WERI-Rb-1 (cell line): ENCODE results near the gene ZNF784.

Experiments used
- DNase-seq: peaks from one replicate; pipeline ENCODE4 v3.0.0-alpha.2; 2020
- H3K27ac ChIP-seq: fragments of 250-450 bp; sonication (Bioruptor Pico); 2 replicates; pipeline ENCODE4 v1.5.1; 2020; ENCODE audit warnings: mild to moderate bottlenecking, moderate library complexity
- H3K27me3 ChIP-seq: fragments of 250-450 bp; sonication (Bioruptor Pico); 2 replicates; pipeline ENCODE4 v1.5.1; 2021; ENCODE audit warnings: mild to moderate bottlenecking, low read depth, moderate library complexity; ENCODE audit not compliant: insufficient read depth, severe bottlenecking
- H3K36me3 ChIP-seq: fragments of 250-450 bp; sonication (Bioruptor Pico); 2 replicates; pipeline ENCODE4 v1.5.1; 2020; ENCODE audit warnings: mild to moderate bottlenecking, moderate library complexity
- H3K4me3 ChIP-seq: 2 replicates; pipeline ENCODE4 v1.5.1; 2011; ENCODE audit warnings: low read depth, mild to moderate bottlenecking, control low read depth, low read length
- H3K9me3 ChIP-seq: fragments of 250-450 bp; sonication (Bioruptor Pico); 2 replicates; pipeline ENCODE4 v1.5.1; 2021; ENCODE audit warnings: mild to moderate bottlenecking, moderate library complexity; ENCODE audit not compliant: severe bottlenecking
- TF ChIP-seq, protein P1 (sequence below): IDR thresholded peaks from 2 replicates; pipeline ENCODE4 v1.5.1; 2011; ENCODE audit warnings: low read depth, mild to moderate bottlenecking, control low read depth, inconsistent platforms, low read length

ZNF784 gene

DNA sequence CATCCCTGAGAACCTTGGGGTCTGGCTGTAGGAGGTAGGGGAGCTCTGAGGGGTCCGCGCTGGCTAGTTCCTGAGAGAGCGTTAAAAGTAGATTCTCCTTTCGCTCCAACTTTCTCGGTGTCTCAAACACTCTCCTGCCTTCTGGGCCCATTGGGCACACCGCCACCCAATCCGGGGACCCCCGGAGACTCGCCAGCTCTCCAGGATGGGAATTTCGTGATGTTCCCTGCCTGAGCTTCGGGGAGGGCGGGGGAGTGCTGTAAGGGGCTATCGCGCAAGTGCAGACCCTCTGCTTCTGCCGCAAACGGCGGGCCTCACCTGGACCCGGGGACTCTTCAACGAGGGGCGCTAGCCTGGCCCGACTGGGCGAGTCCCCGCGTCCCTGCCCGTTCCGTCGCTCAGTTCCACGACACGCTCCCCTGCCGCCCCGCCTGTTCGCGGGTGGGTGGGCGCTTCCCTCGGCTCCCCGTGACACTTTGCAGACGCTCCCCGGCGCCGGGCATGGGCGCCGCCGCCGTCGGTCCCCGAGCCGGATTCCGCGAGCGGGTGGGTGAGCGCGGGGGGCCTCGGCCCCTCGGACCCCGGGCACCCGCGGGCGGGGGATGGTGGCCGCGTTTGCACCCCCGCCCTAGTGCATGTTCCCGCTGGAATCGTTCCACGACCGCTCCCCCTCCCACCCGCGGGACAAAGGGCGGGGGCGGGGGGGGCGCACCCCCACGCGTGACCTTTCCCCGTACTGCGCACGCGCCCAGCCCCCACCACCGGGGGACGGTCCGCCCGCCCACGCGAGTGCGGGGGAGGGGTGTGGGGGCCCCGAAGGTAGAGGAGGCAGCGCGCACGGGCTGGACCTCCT is 23.6 kb upstream of the ZNF784 start, which contains the start of gene CCDC106:
TSS of gene CCDC106 (plus strand) at position 481 of the 853 bp plus-strand sequence. CDS start 835 bp downstream, outside the sequence.
- Histone ChIP-seq H3K27ac (peak within 1 kb of the TSS; percentile 94), H3K9me3 (no peaks in the 10 kb centered on the region), H3K4me3 (peak within 1 kb of the TSS; percentile 84), H3K36me3 (peaks cover 30% of the 10 kb centered on the region), H3K27me3 (no peaks in the 10 kb centered on the region)
- TF ChIP-seq, protein P1, sequence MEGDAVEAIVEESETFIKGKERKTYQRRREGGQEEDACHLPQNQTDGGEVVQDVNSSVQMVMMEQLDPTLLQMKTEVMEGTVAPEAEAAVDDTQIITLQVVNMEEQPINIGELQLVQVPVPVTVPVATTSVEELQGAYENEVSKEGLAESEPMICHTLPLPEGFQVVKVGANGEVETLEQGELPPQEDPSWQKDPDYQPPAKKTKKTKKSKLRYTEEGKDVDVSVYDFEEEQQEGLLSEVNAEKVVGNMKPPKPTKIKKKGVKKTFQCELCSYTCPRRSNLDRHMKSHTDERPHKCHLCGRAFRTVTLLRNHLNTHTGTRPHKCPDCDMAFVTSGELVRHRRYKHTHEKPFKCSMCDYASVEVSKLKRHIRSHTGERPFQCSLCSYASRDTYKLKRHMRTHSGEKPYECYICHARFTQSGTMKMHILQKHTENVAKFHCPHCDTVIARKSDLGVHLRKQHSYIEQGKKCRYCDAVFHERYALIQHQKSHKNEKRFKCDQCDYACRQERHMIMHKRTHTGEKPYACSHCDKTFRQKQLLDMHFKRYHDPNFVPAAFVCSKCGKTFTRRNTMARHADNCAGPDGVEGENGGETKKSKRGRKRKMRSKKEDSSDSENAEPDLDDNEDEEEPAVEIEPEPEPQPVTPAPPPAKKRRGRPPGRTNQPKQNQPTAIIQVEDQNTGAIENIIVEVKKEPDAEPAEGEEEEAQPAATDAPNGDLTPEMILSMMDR: no peak
- DNase-seq: peak; percentile 83

DNA sequence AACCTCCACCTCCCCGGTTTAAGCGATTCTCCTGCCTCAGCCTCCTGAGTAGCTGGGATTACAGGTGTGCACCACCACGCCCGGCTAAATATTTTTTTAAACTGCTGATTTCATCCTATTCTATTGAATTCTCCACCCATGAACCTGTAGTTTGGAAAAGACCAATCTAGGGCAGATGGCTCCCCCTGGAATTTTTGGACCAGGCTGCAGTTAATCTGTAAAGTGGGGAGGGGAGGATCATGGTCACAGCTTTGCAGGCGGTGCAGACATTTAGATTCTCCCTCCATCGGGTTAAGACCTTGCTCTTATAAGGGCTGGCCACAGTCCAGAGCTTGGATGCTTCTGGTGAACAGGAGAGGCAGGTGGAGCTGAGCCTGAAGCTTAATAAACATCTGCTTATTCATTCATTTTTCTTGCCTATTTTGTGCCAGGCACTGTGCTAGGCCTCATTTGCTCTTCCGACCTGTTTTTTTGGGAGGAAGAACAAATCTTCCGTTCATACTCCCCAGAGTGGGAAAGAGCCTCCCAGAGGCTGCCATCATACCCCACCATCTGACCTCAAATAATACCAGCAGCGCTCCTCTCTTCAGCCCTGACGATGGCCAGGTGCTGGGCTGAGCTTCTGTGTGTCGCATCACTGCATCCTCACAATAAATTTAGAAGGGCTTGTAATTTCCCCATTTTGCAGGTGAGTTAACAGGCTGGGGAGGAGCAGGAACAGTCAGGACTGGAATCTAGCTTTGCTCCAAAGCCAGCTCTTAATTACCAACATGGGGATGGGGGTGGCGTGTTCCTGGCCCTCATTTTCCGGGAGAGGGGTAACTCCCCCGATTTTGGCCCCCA is 22.7 kb upstream of the ZNF784 start:
- TF ChIP-seq, protein P1: no peak
- Histone ChIP-seq H3K27ac (peak overlapping the region; percentile 94), H3K36me3 (peaks cover 24% of the 10 kb centered on the region), H3K9me3 (no peaks in the 10 kb centered on the region), H3K4me3 (peak overlapping the region; percentile 84), H3K27me3 (no peaks in the 10 kb centered on the region)
- no peak for DNase-seq

DNA sequence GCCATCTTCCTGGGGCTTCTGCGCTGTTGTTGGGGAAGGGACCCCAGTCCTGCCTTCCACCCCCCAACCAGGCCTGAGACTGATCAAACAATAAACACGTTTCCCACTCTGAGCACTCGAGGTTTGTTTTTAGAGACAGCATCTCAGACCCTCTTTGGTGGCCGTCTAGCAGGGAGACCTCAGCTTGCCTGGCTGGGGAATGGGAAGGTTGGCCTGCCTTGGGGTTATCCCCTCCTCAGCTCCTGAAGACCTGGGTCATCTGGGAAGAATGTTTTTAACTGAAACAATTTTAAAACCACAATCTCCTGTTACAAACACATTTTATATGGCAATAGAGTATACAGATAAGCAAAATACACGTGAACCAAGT is 21.1 kb upstream of the ZNF784 start:
- TF ChIP-seq, protein P1: no peak
- DNase-seq: no peak
- Histone ChIP-seq H3K4me3 (no peak overlapping the region), H3K36me3 (peaks cover 21% of the 10 kb centered on the region), H3K9me3 (no peaks in the 10 kb centered on the region), H3K27ac (no peak overlapping the region), H3K27me3 (no peaks in the 10 kb centered on the region)

DNA sequence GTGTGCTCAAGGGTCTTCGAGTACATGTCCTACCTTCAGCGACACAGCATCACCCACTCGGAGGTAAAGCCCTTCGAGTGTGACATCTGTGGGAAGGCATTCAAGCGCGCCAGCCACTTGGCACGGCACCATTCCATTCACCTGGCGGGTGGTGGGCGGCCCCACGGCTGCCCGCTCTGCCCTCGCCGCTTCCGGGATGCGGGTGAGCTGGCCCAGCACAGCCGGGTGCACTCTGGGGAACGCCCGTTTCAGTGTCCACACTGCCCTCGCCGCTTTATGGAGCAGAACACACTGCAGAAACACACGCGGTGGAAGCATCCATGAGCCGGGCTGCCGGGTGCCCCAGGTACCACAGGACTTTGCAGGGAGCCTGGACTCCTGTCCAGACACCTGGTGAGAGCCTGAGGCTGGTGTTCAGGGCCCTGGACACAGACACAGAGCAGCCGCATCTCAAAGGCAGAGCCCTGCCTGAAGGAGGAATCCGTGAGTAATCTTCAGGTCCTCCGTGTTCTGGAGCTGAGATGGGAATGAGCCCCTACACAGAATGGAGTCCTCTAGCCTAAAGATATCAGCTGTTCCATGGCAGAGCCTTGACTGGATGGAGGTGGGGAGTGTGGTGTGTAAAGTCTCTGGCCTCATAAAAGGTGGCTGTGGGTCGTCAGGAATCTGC is 20.6 kb upstream of the ZNF784 start:
- H3K27me3 ChIP-seq: no peaks in the 10 kb centered on the region
- no peak for DNase-seq
- H3K4me3 ChIP-seq: no peak overlapping the region
- no peaks in the 10 kb centered on the region for H3K9me3 ChIP-seq
- no peak overlapping the region for H3K27ac ChIP-seq
- H3K36me3 ChIP-seq: peaks cover 21% of the 10 kb centered on the region
- TF ChIP-seq, protein P1: no peak

GRCh38 chr19:55644191-55644833 is 19.9 kb upstream of the ZNF784 start:
- DNase-seq: no peak
- H3K27ac ChIP-seq: peak overlapping the region; percentile 71

More at GRCh38 chr19:55644191-55644833, 19.9 kb upstream of the ZNF784 start:
- H3K9me3 ChIP-seq: no peaks in the 10 kb centered on the region
- TF ChIP-seq, protein P1: no peak
- no peaks in the 10 kb centered on the region for H3K27me3 ChIP-seq
- H3K4me3 ChIP-seq: peak overlapping the region; percentile 86
- H3K36me3 ChIP-seq: peaks cover 18% of the 10 kb centered on the region
